ENCODE measurements around the gene SORBS1.

SORBS1 gene

GRCh38 chr10:95532536-95532935, 28.6 kb downstream of the SORBS1 start:
- DNase-seq (ENCODE audit: low read depth, low spot score), result no peak
- TF ChIP-seq CTCF (IDR thresholded peaks at IDR 0.05; ENCODE audit: low read depth, low read length), result no peak
- in situ Hi-C loops (cut with HindIII; ENCODE audit: low sequenced_read_pairs), result no loop called here
- H3K4me3 ChIP-seq (ENCODE audit: low read depth, low read length), result no peak overlapping the region

GRCh38 chr10:95531994-95532399, 29.2 kb downstream of the SORBS1 start:
- H3K4me3 ChIP-seq (ENCODE audit: low read depth, low read length), result no peak overlapping the region
- in situ Hi-C loops (cut with HindIII; ENCODE audit: low sequenced_read_pairs), result no loop called here
- TF ChIP-seq CTCF (IDR thresholded peaks at IDR 0.05; ENCODE audit: low read depth, low read length), result no peak
- no peak for DNase-seq (ENCODE audit: low read depth, low spot score)

- in situ Hi-C loops (cut with HindIII; ENCODE audit: low sequenced_read_pairs), result no loop called here
- no peak for TF ChIP-seq CTCF (IDR thresholded peaks at IDR 0.05; ENCODE audit: low read depth, low read length)
- no peak overlapping the region for H3K4me3 ChIP-seq (ENCODE audit: low read depth, low read length)
- DNase-seq (ENCODE audit: low read depth, low spot score), result no peak
Measured at GRCh38 chr10:95531058-95531809, 29.9 kb downstream of the SORBS1 start.

GRCh38 chr10:95530561-95530960, 30.6 kb downstream of the SORBS1 start:
- DNase-seq (ENCODE audit: low read depth, low spot score), result no peak
- in situ Hi-C loops (cut with HindIII; ENCODE audit: low sequenced_read_pairs), result no loop called here
- TF ChIP-seq CTCF (IDR thresholded peaks at IDR 0.05; ENCODE audit: low read depth, low read length), result no peak
- H3K4me3 ChIP-seq (ENCODE audit: low read depth, low read length), result no peak overlapping the region

GRCh38 chr10:95530029-95530428, 31.1 kb downstream of the SORBS1 start:
- TF ChIP-seq CTCF (IDR thresholded peaks at IDR 0.05; ENCODE audit: low read depth, low read length), result no peak
- no peak for DNase-seq (ENCODE audit: low read depth, low spot score)
- in situ Hi-C loops (cut with HindIII; ENCODE audit: low sequenced_read_pairs), result no loop called here
- no peak overlapping the region for H3K4me3 ChIP-seq (ENCODE audit: low read depth, low read length)

GRCh38 chr10:95526044-95526443, 35.1 kb downstream of the SORBS1 start:
- DNase-seq (ENCODE audit: low read depth, low spot score), result no peak
- in situ Hi-C loops (cut with HindIII; ENCODE audit: low sequenced_read_pairs), result no loop called here
- no peak for TF ChIP-seq CTCF (IDR thresholded peaks at IDR 0.05; ENCODE audit: low read depth, low read length)
- H3K4me3 ChIP-seq (ENCODE audit: low read depth, low read length), result no peak overlapping the region

Measured in astrocyte of the spinal cord (primary cell).